Activated naive CD8-positive, alpha-beta T cell treated with anti-CD3 and anti-CD28 coated beads, Interleukin-2, amount 10 ng/mL, durations not matched to agents 7 days and 5 days (primary cell): Measurements from ENCODE around the gene MFN2. TPM values are rescaled to one million over a fixed set of nuclear protein-coding genes. Genes with fewer than 3 reads are reported as not detected.
"Not testable (repeated sequence)": the region's sequence is repeated elsewhere in the genome, so short reads cannot be mapped to it uniquely, and the experiment has no call there.

Experiments
- ATAC-seq: fragments of 150-1000 bp; cut with Tn5 transposase; one replicate; pipeline ENCODE4 v1.10.0; 2021; ENCODE audit warnings: low read depth, moderate library complexity
- POLR2A ChIA-PET: fragments of 350-600 bp; sonication (Branson Sonifier 250); formaldehyde crosslinking; loops from one replicate; lab custom pipeline; 2021; ENCODE audit warnings: antibody characterized with exemption; lab: Charles Lee
- DNase-seq: peaks from one replicate; pipeline ENCODE4 v3.0.0; 2021
- H3K27ac Mint-ChIP-seq: one replicate; pipeline ENCODE4 v1.8.0; 2022; ENCODE audit warnings: mild to moderate bottlenecking, mixed read lengths
- H3K27me3 Mint-ChIP-seq: one replicate; pipeline ENCODE4 v1.8.0; 2022; ENCODE audit warnings: mild to moderate bottlenecking, moderate library complexity, mixed read lengths
- H3K36me3 Mint-ChIP-seq: one replicate; pipeline ENCODE4 v1.8.0; 2021; ENCODE audit warnings: mild to moderate bottlenecking, mixed read lengths
- H3K4me1 Mint-ChIP-seq: one replicate; pipeline ENCODE4 v1.8.0; 2021; ENCODE audit warnings: mixed read lengths
- H3K4me3 Mint-ChIP-seq: one replicate; pipeline ENCODE4 v1.8.0; 2022; ENCODE audit warnings: mild to moderate bottlenecking, moderate library complexity, mixed read lengths
- H3K9me3 Mint-ChIP-seq: one replicate; pipeline ENCODE4 v1.8.0; 2021; ENCODE audit warnings: mixed read lengths
- total RNA-seq, 2 experiments: library from RNA; stranded (reverse); gene quantifications; one replicate each; pipeline ENCODE4 v1.2.3, GENCODE V29; 2021

Gene MFN2
- total RNA-seq, 2 experiments from 2014 or later, result 51.4 TPM

- no peaks in the 10 kb centered on the region for H3K27me3 Mint-ChIP-seq
- peaks cover 50% of the 10 kb centered on the region for H3K36me3 Mint-ChIP-seq
- no peaks in the 10 kb centered on the region for H3K9me3 Mint-ChIP-seq
- ATAC-seq (no peak), DNase-seq (no peak)
- H3K4me1 Mint-ChIP-seq, result peaks cover 4% of the 10 kb centered on the region
- POLR2A ChIA-PET, result interaction anchor here (0.8 kb wide), 1 partner anchor 12 kb away, joined by 3 read pairs; the partner anchor contains the start of gene MIIP
- no peak overlapping the region for H3K4me3 Mint-ChIP-seq
- no peak overlapping the region for H3K27ac Mint-ChIP-seq
Observed at GRCh38 chr1:12007204-12007603, 27.0 kb downstream of the MFN2 start.

GRCh38 chr1:12008355-12008754, 28.1 kb downstream of the MFN2 start:
- DNase-seq, H3K9me3 Mint-ChIP-seq, POLR2A ChIA-PET, H3K4me3 Mint-ChIP-seq, H3K27ac Mint-ChIP-seq, ATAC-seq, H3K27me3 Mint-ChIP-seq: not testable (repeated sequence)
- Mint-ChIP-seq H3K36me3 (peaks cover 44% of the 10 kb centered on the region), H3K4me1 (peaks cover 15% of the 10 kb centered on the region)

GRCh38 chr1:12009318-12009947, 29.2 kb downstream of the MFN2 start:
- POLR2A ChIA-PET, result no interaction called here
- peaks cover 47% of the 10 kb centered on the region for H3K36me3 Mint-ChIP-seq
- DNase-seq (no peak), ATAC-seq (no peak)
- no peak overlapping the region for H3K4me3 Mint-ChIP-seq
- H3K27me3 Mint-ChIP-seq, result no peaks in the 10 kb centered on the region
- no peaks in the 10 kb centered on the region for H3K9me3 Mint-ChIP-seq
- H3K27ac Mint-ChIP-seq, result no peak overlapping the region
- H3K4me1 Mint-ChIP-seq, result peaks cover 21% of the 10 kb centered on the region

- Mint-ChIP-seq H3K4me1 (peaks cover 24% of the 10 kb centered on the region), H3K27me3 (no peaks in the 10 kb centered on the region), H3K27ac (no peak overlapping the region), H3K36me3 (peaks cover 38% of the 10 kb centered on the region), H3K4me3 (no peak overlapping the region), H3K9me3 (no peaks in the 10 kb centered on the region)
- ATAC-seq (no peak), DNase-seq (no peak)
- POLR2A ChIA-PET, result interaction anchor here (0.7 to 1.5 kb wide), 2 partner anchors 8 to 103 kb away, joined by 3 to 8 read pairs; partner anchors contain the start of gene MIIP
Observed at GRCh38 chr1:12010746-12011570, 30.7 kb downstream of the MFN2 start.

GRCh38 chr1:12011998-12012397, 31.8 kb downstream of the MFN2 start:
- Mint-ChIP-seq H3K27ac (peak overlapping the region; percentile 56), H3K9me3 (no peaks in the 10 kb centered on the region), H3K27me3 (no peaks in the 10 kb centered on the region), H3K36me3 (peaks cover 35% of the 10 kb centered on the region), H3K4me1 (peaks cover 27% of the 10 kb centered on the region), H3K4me3 (no peak overlapping the region)
- DNase-seq, result no peak
- no peak for ATAC-seq
- POLR2A ChIA-PET, result no interaction called here

DNA sequence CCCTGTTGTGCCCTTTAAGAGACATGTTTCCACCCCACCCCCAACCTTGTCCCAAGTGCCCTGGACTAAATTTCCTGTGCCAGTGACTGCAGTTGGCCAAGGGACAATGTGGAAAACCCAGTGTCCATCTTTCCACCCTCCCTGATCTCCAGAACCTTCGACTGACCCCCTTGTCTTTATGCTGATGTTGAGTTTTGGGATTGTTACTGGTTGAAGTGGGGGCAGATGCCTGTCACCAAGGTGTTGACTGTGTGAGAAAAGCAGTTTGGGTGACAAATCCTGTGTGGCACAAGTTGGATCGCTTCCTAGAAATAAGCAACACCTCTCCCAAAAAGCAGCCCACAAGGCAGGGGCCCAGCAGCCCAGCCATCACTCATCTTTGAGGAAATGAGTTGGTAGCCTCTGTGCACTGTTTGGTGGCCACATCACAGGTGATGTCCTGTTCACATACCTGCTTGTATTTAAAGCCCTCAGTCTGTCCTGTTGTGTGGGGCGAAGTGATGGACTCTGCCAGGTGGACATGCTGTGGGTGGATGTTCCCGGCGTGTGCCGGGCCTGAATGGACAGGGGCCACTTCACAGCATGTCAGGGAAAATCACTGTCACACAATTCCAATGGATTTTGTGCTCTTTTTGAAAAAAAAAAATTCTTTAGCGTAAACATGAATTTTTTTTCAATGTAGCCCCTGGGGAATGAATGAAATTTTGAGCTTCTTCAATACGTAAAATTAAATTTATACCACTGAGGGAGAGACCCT, 32.5 kb downstream of the MFN2 start:
- Mint-ChIP-seq H3K4me1 (peaks cover 27% of the 10 kb centered on the region), H3K9me3 (no peaks in the 10 kb centered on the region), H3K27me3 (no peaks in the 10 kb centered on the region), H3K4me3 (no peak overlapping the region), H3K27ac (peak overlapping the region; percentile 17), H3K36me3 (peaks cover 29% of the 10 kb centered on the region)
- DNase-seq, result no peak
- ATAC-seq, result no peak
- POLR2A ChIA-PET, result interaction anchor here (0.9 kb wide), 1 partner anchor 103 kb away, joined by 4 read pairs; no protein-coding TSS in a partner anchor

GRCh38 chr1:12014141-12014991, 34.1 kb downstream of the MFN2 start:
- H3K36me3 Mint-ChIP-seq, result peaks cover 21% of the 10 kb centered on the region
- H3K4me1 Mint-ChIP-seq, result peaks cover 27% of the 10 kb centered on the region
- H3K27me3 Mint-ChIP-seq, result no peaks in the 10 kb centered on the region
- no peak for DNase-seq
- peak overlapping the region; percentile 66 for H3K27ac Mint-ChIP-seq
- no peak overlapping the region for H3K4me3 Mint-ChIP-seq
- no peaks in the 10 kb centered on the region for H3K9me3 Mint-ChIP-seq
- POLR2A ChIA-PET, result interaction anchor here (0.7 to 1.2 kb wide), 2 partner anchors 64 to 104 kb away, joined by 3 read pairs; no protein-coding TSS in a partner anchor
- ATAC-seq, result no peak

- POLR2A ChIA-PET, result no interaction called here
- DNase-seq (no peak), ATAC-seq (no peak)
- H3K36me3 Mint-ChIP-seq, result peaks cover 15% of the 10 kb centered on the region
- peak overlapping the region; percentile 38 for H3K27ac Mint-ChIP-seq
- no peaks in the 10 kb centered on the region for H3K27me3 Mint-ChIP-seq
- no peak overlapping the region for H3K4me3 Mint-ChIP-seq
- H3K9me3 Mint-ChIP-seq, result no peaks in the 10 kb centered on the region
- peaks cover 27% of the 10 kb centered on the region for H3K4me1 Mint-ChIP-seq
Observed at GRCh38 chr1:12015001-12015491, 34.8 kb downstream of the MFN2 start.

- no peak overlapping the region for H3K4me3 Mint-ChIP-seq
- H3K9me3 Mint-ChIP-seq, result no peaks in the 10 kb centered on the region
- ATAC-seq (no peak), DNase-seq (no peak)
- no peaks in the 10 kb centered on the region for H3K27me3 Mint-ChIP-seq
- peaks cover 30% of the 10 kb centered on the region for H3K4me1 Mint-ChIP-seq
- peaks cover 12% of the 10 kb centered on the region for H3K36me3 Mint-ChIP-seq
- no peak overlapping the region for H3K27ac Mint-ChIP-seq
- POLR2A ChIA-PET, result interaction anchor here (0.9 kb wide), 1 partner anchor 106 kb away, joined by 4 read pairs; no protein-coding TSS in a partner anchor
Observed at GRCh38 chr1:12015499-12015898, 35.3 kb downstream of the MFN2 start.

GRCh38 chr1:12016182-12016581, 35.9 kb downstream of the MFN2 start:
- no peak for DNase-seq
- Mint-ChIP-seq H3K4me1 (peaks cover 30% of the 10 kb centered on the region), H3K9me3 (no peaks in the 10 kb centered on the region), H3K4me3 (no peak overlapping the region), H3K27me3 (no peaks in the 10 kb centered on the region), H3K36me3 (peaks cover 9% of the 10 kb centered on the region), H3K27ac (no peak overlapping the region)
- POLR2A ChIA-PET, result interaction anchor here (0.9 to 1.2 kb wide), 4 partner anchors 37 to 108 kb away, joined by 3 to 5 read pairs (median 4); no protein-coding TSS in a partner anchor
- no peak for ATAC-seq

- Mint-ChIP-seq H3K4me1 (peaks cover 7% of the 10 kb centered on the region), H3K4me3 (peak overlapping the region; percentile 85), H3K9me3 (no peaks in the 10 kb centered on the region), H3K27ac (peak overlapping the region; percentile 74), H3K27me3 (no peaks in the 10 kb centered on the region), H3K36me3 (peaks cover 10% of the 10 kb centered on the region)
- DNase-seq (no peak), ATAC-seq (no peak)
- POLR2A ChIA-PET, result interaction anchor here (0.6 to 6.3 kb wide), 12 partner anchors 8 to 355 kb away, joined by 3 to 95 read pairs (median 4); partner anchors contain the start of genes FBXO6, KIAA2013 and MFN2
Observed at GRCh38 chr1:12019858-12020509, 39.7 kb downstream of the MFN2 start.

- DNase-seq (no peak), ATAC-seq (no peak)
- Mint-ChIP-seq H3K27me3 (no peaks in the 10 kb centered on the region), H3K27ac (no peak overlapping the region), H3K4me3 (no peak overlapping the region), H3K4me1 (peaks cover 4% of the 10 kb centered on the region), H3K36me3 (peaks cover 16% of the 10 kb centered on the region), H3K9me3 (no peaks in the 10 kb centered on the region)
- POLR2A ChIA-PET, result interaction anchor here (6.3 kb wide), 1 partner anchor 113 kb away, joined by 95 read pairs; no protein-coding TSS in a partner anchor
Observed at GRCh38 chr1:12021616-12022015, 41.4 kb downstream of the MFN2 start.
